ENCODE results near the gene GSX1.
A peak's percentile ranks its signal among the peaks of the same experiment; 100 is the strongest.

Gene GSX1

DNA sequence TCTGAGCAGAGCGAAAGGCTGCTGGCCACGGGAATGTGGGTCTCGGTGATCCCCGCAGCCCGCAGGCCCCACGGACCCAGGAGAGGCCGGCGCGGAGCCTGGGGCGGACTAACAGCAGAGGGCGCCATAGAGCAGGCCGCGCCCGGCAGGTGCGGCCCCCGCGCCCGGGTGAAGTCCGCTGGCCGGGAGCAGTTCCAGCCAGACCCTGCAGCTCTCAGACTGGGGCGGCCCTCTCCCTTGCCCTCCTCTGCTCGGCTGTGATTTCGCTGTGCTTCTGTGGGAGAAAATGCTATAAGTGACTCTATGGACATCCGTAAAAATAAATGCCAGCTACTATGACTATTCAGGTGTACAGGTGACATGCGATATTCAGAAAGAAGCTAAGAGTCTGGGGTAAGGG is 37.7 kb downstream of the GSX1 start:
- Mint-ChIP-seq H3K4me1 (peaks cover 4% of the 10 kb centered on the region), H3K36me3 (no peaks in the 10 kb centered on the region), H3K4me3 (no peak overlapping the region), H3K27ac (no peak overlapping the region), H3K27me3 (peaks cover 57% of the 10 kb centered on the region), H3K9me3 (no peaks in the 10 kb centered on the region)
- peak; percentile 59 for DNase-seq
- CTCF ChIA-PET, result interaction anchor here (0.6 to 7.6 kb wide), 22 partner anchors 9 to 483 kb away, joined by 3 to 165 read pairs (median 4); no protein-coding TSS in a partner anchor

GRCh38 chr13:27833206-27833605 is 40.9 kb downstream of the GSX1 start:
- no peak for DNase-seq
- H3K36me3 Mint-ChIP-seq, result no peaks in the 10 kb centered on the region
- H3K27ac Mint-ChIP-seq, result no peak overlapping the region
- H3K27me3 Mint-ChIP-seq, result peaks cover 33% of the 10 kb centered on the region
- CTCF ChIA-PET, result no interaction called here
- H3K4me3 Mint-ChIP-seq, result no peak overlapping the region
- peaks cover 4% of the 10 kb centered on the region for H3K4me1 Mint-ChIP-seq
- no peaks in the 10 kb centered on the region for H3K9me3 Mint-ChIP-seq

GRCh38 chr13:27834095-27834494 is 41.8 kb downstream of the GSX1 start:
- Mint-ChIP-seq H3K9me3 (no peaks in the 10 kb centered on the region), H3K4me3 (no peak overlapping the region), H3K4me1 (peaks cover 4% of the 10 kb centered on the region), H3K27ac (no peak overlapping the region), H3K27me3 (peaks cover 35% of the 10 kb centered on the region), H3K36me3 (no peaks in the 10 kb centered on the region)
- CTCF ChIA-PET, result interaction anchor here (0.5 kb wide), 1 partner anchor 371 kb away, joined by 3 read pairs; no protein-coding TSS in a partner anchor
- DNase-seq, result no peak

GRCh38 chr13:27835799-27836198 is 43.5 kb downstream of the GSX1 start:
- H3K4me1 Mint-ChIP-seq, result no peaks in the 10 kb centered on the region
- DNase-seq, result no peak
- CTCF ChIA-PET, result no interaction called here
- peaks cover 31% of the 10 kb centered on the region for H3K27me3 Mint-ChIP-seq
- no peak overlapping the region for H3K27ac Mint-ChIP-seq
- no peak overlapping the region for H3K4me3 Mint-ChIP-seq
- H3K9me3 Mint-ChIP-seq, result no peaks in the 10 kb centered on the region
- H3K36me3 Mint-ChIP-seq, result no peaks in the 10 kb centered on the region

DNA sequence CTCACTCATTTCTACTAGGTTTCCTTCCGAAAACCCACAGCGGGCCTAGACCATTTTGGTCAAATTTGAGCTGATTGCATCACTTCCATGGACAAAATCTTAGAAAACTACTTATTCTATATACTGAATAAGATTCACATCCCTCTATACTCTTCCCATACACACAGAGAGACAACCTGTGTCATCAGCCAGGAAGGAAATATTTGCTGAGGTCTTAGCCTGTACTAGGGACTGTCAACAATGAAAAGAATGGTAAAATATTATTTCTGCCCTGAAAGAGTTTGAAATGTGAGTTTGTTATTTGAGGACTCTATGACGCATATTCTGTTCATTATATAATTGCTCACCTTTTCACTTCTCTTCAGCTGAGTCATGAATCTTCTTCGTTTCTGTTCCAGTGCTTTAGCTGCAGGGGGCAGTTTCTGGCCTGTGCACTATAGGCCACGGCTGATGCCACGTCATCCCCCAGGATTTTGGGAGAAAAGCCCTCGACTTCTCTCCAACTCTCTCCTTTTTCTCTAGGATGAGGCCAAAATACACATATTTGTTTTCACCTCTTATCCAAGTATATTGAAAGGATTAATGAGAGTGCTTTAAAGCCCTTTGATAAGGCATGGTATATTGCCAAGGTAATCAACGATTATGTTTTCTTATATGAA is 47.7 kb downstream of the GSX1 start:
- Mint-ChIP-seq H3K9me3 (no peaks in the 10 kb centered on the region), H3K4me3 (no peak overlapping the region), H3K36me3 (no peaks in the 10 kb centered on the region), H3K27ac (no peak overlapping the region), H3K4me1 (no peaks in the 10 kb centered on the region), H3K27me3 (peaks cover 22% of the 10 kb centered on the region)
- DNase-seq, result no peak
- CTCF ChIA-PET, result interaction anchor here (2.5 kb wide), 1 partner anchor 12 kb away, joined by 11 read pairs; no protein-coding TSS in a partner anchor

DNA sequence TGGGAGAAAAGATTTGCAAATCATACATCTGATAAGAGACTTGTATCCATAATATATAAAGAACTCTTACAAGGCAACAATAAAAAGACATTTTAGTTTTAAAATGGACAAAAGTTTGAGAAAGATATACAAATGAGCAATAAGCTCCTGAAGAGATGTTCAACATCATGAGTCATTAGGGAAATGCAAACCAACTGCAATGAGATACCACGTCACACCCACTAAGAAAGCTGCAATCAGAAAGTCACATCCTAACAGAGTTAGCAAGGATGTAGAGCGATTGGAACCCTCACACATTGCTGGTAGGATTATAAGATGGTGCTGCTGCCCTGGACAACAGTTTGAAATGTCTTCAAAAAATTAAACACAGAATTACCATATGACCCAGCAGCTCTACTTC is 50.3 kb downstream of the GSX1 start:
- Mint-ChIP-seq H3K4me3 (no peak overlapping the region), H3K36me3 (no peaks in the 10 kb centered on the region), H3K27me3 (peaks cover 33% of the 10 kb centered on the region), H3K9me3 (no peaks in the 10 kb centered on the region), H3K27ac (no peak overlapping the region), H3K4me1 (no peaks in the 10 kb centered on the region)
- DNase-seq, result no peak
- CTCF ChIA-PET, result interaction anchor here (1.5 kb wide), 1 partner anchor 12 kb away, joined by 4 read pairs; no protein-coding TSS in a partner anchor
